Stimulated activated CD4-positive, alpha-beta T cell treated with anti-CD3 and anti-CD28 coated beads, Interleukin-1b, Interleukin-23, amount 100 ng/mL, for 4 hours (primary cell): ENCODE data around the gene ZNF468.
"Not testable (repeated sequence)": the region's sequence is repeated elsewhere in the genome, so short reads cannot be mapped to it uniquely, and the experiment has no call there.

Experiments used
- DNase-seq, 2 donors: peaks; one replicate each; pipeline ENCODE4 v3.0.0-alpha.2; 2020; ENCODE audit warnings: low read depth in 2 of 2

ZNF468 gene

GRCh38 chr19:52857378-52858191, at the start of gene ZNF468:
Gene ZNF468 (minus strand): TSS chr19:52857619. CDS start chr19:52854272, 3,347 bp downstream.
- peak; percentile 51 to 56 for DNase-seq

GRCh38 chr19:52904052-52904780, 46.8 kb upstream of the ZNF468 start:
- DNase-seq = not testable (repeated sequence)

GRCh38 chr19:52901842-52902241, 44.4 kb upstream of the ZNF468 start:
- DNase-seq = no peak

- not testable (repeated sequence) for DNase-seq
Observed at GRCh38 chr19:52898596-52898995, 41.2 kb upstream of the ZNF468 start.

GRCh38 chr19:52898101-52898500, 40.7 kb upstream of the ZNF468 start:
- no peak for DNase-seq

GRCh38 chr19:52897138-52897935, 39.9 kb upstream of the ZNF468 start, which contains the start of gene ZNF320:
Gene ZNF320 (minus strand): TSS chr19:52897635. CDS start chr19:52890255, 7,380 bp downstream.
- DNase-seq = peak; percentile 80

GRCh38 chr19:52896431-52897137, 39.2 kb upstream of the ZNF468 start:
- DNase-seq = no peak

GRCh38 chr19:52891336-52891735, 33.9 kb upstream of the ZNF468 start:
- no peak for DNase-seq

- no peak for DNase-seq
Observed at GRCh38 chr19:52889931-52890330, 32.5 kb upstream of the ZNF468 start.

GRCh38 chr19:52889076-52889475, 31.7 kb upstream of the ZNF468 start:
- DNase-seq = no peak

- DNase-seq = no peak
Observed at GRCh38 chr19:52880895-52881389, 23.5 kb upstream of the ZNF468 start.

GRCh38 chr19:52872996-52873395, 15.6 kb upstream of the ZNF468 start:
- not testable (repeated sequence) for DNase-seq

GRCh38 chr19:52871466-52871865, 14.0 kb upstream of the ZNF468 start:
- DNase-seq = no peak

- DNase-seq = not testable (repeated sequence)
Observed at GRCh38 chr19:52868031-52868430, 10.6 kb upstream of the ZNF468 start.

- DNase-seq = not testable (repeated sequence)
Observed at GRCh38 chr19:52856540-52857377, 660 bp downstream of the ZNF468 start.

- DNase-seq = not testable (repeated sequence)
Observed at GRCh38 chr19:52847352-52847751, 10.1 kb downstream of the ZNF468 start.

- not testable (repeated sequence) for DNase-seq
Observed at GRCh38 chr19:52840825-52841465, 16.5 kb downstream of the ZNF468 start.

GRCh38 chr19:52834289-52834688, 23.1 kb downstream of the ZNF468 start:
- DNase-seq = not testable (repeated sequence)

- not testable (repeated sequence) for DNase-seq
Observed at GRCh38 chr19:52833541-52833940, 23.9 kb downstream of the ZNF468 start.

- not testable (repeated sequence) for DNase-seq
Observed at GRCh38 chr19:52829866-52830265, 27.6 kb downstream of the ZNF468 start.
